GM23248 (cell line): ENCODE measurements around the gene MYO10.

Source experiments
- EZH2 ChIP-seq: fragments of 200-600 bp; sonication (generic); IDR thresholded peaks from 2 replicates; pipeline ENCODE4 v1.6.1; 2018; ENCODE audit warnings: antibody characterized with exemption, mild to moderate bottlenecking; ENCODE audit not compliant: insufficient read depth, poor library complexity, severe bottlenecking
- EZH2phosphoT487 ChIP-seq: fragments of 200-600 bp; sonication (generic); IDR thresholded peaks from 2 replicates; pipeline ENCODE4 v1.6.1; 2018; ENCODE audit warnings: antibody characterized with exemption, moderate library complexity, mild to moderate bottlenecking, low read depth; ENCODE audit not compliant: insufficient read depth

DNA sequence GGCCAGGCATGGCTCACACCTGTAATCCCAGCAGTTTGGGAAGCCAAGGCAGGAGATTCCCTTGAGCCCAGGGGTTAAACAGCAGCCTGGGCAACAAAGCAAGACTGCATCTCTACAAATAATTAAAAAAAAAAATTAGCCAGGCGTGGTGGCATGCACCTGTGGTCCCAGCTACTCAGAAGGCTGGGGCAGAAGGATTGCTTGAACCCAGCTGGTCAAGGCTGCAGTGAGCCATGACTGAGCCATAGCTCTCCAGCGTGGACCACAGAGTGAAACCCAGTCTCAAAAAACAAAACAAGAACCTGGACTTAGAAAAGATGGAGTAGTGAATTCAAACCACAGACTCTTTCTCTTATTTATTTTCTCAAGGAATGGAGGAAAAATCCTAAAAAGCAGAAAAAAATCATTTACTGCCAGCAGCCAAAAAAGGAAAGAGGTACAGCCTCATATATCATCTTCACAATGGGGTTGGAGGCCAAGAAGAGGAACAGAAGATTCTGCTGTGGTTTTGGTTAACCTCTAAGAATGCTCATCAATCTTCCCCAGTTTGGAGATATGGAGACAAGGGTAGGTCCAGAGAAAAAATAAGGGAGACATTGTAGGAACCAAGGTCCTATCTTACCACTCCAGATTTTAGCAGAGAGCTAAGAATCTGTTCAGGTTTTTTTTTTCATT, 40.0 kb upstream of the MYO10 start:
- no peak for TF ChIP-seq EZH2phosphoT487
- no peak for TF ChIP-seq EZH2
